ENCODE measurements around the gene TUT7.

The TUT7 gene

DNA sequence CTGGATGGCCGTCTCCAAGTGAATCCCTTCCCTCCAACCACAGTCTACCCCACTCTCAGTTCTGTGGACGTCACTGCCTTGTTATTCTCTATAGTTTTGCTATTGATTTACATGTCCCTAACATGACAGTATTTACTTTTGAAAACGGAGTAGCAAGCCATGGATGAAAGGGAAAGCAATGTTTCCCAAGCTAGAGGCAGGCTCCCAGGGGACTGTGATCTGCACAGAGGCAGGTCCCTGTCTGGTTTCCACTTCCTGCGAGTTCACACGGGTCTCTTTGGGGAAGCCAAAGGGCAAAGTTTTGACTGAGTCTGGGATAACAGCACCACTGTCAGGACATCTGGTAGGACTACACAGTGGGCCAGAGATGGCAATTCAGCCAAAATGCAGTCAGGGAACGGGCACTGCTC lies 107.5 kb downstream of the TUT7 start:
- DNase-seq: no peak

DNA sequence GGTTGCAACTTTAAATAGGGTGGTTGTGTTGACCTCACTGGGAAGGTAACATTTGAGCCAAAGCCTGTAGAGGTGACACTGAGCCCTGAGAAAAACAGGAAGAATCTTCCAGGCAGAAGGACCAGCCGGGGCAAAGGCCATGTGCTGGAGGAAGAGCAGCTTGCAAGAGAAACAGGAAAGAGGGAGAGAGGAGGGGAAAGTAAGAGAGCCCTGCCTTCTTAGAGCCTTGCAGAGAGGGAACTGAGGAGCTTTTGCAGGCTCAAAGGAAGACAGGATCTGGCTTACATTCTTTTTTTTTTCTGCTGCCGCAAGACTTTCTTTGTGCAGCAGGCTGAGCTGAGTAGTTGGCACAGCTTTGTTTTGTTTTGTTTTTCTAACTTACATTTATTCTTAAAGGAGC lies 112.1 kb downstream of the TUT7 start:
- DNase-seq: no peak

DNA sequence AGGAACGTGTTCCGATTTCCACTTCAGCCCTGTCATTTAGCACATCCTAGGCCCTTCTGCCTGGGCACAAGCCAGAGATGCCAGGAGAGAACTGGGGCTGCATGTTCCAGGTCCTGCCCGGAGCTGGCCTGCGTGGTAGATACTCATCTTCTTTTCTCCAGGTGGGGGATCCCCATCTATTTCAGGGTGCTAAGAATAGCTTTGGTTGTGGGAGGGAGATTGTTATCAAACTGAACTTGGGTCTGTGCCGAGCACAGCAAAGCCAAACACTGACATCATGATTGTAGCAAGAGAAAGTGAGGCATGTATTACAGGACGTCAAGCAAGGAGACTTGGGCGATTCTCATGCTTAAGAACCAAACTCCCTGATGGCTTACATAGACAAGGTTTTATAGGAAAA lies 113.0 kb downstream of the TUT7 start:
- DNase-seq: no peak

DNA sequence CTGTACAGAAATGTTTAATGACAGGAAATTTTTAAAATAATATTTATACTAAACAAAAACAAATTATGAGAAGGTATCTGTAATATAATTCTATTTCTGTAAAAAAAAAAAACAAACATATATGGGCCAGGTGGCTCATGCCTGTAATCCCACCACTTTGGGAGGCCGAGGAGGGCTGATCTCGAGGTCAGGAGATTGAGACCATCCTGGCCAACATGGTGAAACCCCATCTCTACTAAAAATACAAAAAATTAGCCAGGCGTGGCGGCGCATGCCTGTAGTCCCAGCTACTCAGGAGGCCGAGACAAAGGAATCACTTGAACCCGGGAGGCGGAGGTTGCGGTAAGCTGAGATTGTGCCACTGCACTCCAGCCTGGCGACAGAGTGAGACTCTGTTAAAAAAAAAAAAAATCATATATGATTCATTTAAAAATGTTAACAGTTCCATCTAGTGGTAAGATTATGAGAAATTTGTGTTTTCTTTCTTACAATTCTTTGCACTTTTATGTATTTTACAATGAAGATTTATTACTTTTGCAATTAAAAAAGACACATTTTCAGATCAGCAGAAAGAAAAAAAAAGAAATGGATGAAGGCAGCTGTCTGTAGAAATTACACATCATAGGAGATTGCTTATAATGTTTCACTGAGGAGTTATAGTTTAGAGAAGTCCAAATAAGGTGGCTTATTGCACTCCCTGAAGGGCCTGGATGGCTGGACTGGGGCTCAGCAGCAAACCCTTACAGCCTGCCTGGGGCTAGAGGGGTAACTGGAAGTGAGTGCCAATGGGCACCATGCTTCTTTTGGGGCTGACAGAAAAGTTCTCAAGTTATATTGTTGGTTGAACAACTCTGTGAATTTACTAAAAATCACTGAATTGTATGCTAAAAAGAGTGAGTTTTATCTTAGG lies 115.1 kb downstream of the TUT7 start:
- no peak for DNase-seq

Measured in stimulated activated CD4-positive, alpha-beta T cell treated with anti-CD3 and anti-CD28 coated beads, Interleukin-2, amount 100 ng/mL, for 48 hours (primary cell).